ENCODE data around the gene TMIGD3. TPM values are rescaled to one million over a fixed set of nuclear protein-coding genes. Genes with fewer than 3 reads are reported as not detected.
A peak's percentile ranks its signal among the peaks of the same experiment; 100 is the strongest.

Gene TMIGD3
- total RNA-seq, 2 experiments from 2014 or later: not detected

DNA sequence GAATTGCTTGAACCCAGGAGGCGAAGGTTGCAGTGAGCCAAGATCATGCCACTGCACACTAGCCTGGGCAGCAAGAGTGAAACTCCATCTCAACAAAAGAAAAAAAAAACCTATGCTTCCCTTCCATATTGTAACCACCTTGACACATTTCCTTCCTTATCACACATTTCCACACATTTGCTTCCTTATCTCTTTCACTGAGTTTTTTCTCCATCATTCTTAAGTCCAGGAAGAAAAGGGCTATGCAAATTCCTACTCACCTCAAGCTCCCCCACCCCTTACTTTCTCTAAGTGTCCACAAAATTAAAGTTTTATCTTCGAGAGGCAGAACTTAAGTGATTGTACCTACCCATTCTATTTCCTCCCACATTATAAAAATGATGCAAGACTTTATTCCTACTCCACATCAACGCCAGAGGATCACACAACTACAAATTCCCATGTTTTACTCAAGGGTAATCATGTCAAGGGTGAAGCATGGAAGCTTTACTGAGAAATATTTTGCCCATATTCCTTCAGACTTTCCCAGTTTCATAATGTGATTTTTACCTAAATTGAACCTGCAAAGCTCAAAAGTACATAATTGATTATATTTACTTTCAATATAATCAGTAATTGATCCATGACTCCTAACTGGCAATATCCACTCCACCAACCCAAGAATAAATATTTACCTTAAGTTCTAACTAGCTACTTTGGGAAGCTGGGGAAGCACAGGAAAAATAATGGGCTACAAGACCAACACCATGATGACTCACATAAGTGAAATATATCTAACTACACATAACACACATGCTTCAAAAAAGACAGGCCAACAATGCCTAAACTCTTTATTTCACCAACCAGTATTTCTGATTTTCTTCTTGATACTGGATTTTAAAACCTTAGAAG lies 63.7 kb downstream of the TMIGD3 start:
- Mint-ChIP-seq H3K27me3 (no peaks in the 10 kb centered on the region), H3K9me3 (no peaks in the 10 kb centered on the region), H3K27ac (peak overlapping the region; percentile 24), H3K4me1 (ENCODE audit: low read depth) (peaks cover 37% of the 10 kb centered on the region), H3K36me3 (ENCODE audit: low read depth) (peaks cover 80% of the 10 kb centered on the region), H3K4me3 (no peak overlapping the region)
- Histone ChIP-seq H3K9me3 (ENCODE audit: control insufficient read depth in 1 of 2, insufficient read depth in 1 of 2, low read length in 2 of 2) (no peaks in the 10 kb centered on the region), H3K27me3 (ENCODE audit: control insufficient read depth in 1 of 2, insufficient read depth in 2 of 2, low read length in 2 of 2) (no peaks in the 10 kb centered on the region), H3K4me3 (ENCODE audit: low read length) (no peak overlapping the region), H3K4me1 (ENCODE audit: insufficient read depth, low read length) (peaks cover 11% of the 10 kb centered on the region), H3K27ac (ENCODE audit: low read depth in 1 of 2, low read length in 2 of 2) (no peak overlapping the region), H3K36me3 (ENCODE audit: insufficient read depth, low read length) (peaks cover 67% of the 10 kb centered on the region)
- ATAC-seq (ENCODE audit: poor library complexity) (no peak), DNase-seq (no peak)
- POLR2A ChIA-PET: interaction anchor here (0.5 to 1.4 kb wide), 3 partner anchors 9 to 242 kb away, joined by 3 to 8 read pairs (median 4); partner anchors contain the start of gene WDR77
- no peak for TF ChIP-seq CTCF (IDR thresholded peaks at IDR 0.05)
- intact Hi-C loops (cut with DNase I, micrococcal nuclease): loop anchor here in 1 of 2 experiments (2.0 to 10.0 kb wide), 4 partner anchors 95 to 1405 kb away; partner anchors contain the start of gene STRIP1
- CTCF ChIA-PET: interaction anchor here (0.9 kb wide), 1 partner anchor 8 kb away, joined by 4 read pairs; no protein-coding TSS in a partner anchor

DNA sequence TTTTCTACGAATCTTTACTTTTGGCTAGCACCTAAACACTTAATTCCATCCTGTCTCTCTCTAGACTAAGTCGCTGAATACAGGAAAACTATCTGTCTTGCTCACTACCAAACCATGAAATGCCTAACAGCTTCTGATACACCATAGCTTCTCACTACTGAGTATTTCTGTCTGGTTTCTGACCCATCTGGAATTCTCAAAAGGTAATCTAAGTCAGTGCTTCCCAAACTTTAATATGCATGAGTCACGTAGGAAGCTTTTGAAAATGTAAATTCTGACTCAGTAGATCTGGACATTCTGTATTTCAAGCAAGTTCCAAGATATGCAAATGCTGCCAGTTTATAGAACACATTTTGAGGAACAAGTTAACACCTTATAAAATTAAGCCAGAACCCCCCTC lies 66.7 kb downstream of the TMIGD3 start:
- intact Hi-C loops (cut with DNase I, micrococcal nuclease): no loop called here
- Histone ChIP-seq H3K27ac (ENCODE audit: low read depth in 1 of 2, low read length in 2 of 2) (no peak overlapping the region), H3K36me3 (ENCODE audit: insufficient read depth, low read length) (peaks cover 39% of the 10 kb centered on the region), H3K9me3 (ENCODE audit: control insufficient read depth in 1 of 2, insufficient read depth in 1 of 2, low read length in 2 of 2) (no peaks in the 10 kb centered on the region), H3K4me3 (ENCODE audit: low read length) (no peak overlapping the region), H3K4me1 (ENCODE audit: insufficient read depth, low read length) (peaks cover 9% of the 10 kb centered on the region), H3K27me3 (ENCODE audit: control insufficient read depth in 1 of 2, insufficient read depth in 2 of 2, low read length in 2 of 2) (no peaks in the 10 kb centered on the region)
- peaks cover 50% of the 10 kb centered on the region for H3K36me3 Mint-ChIP-seq (ENCODE audit: low read depth)
- ATAC-seq (ENCODE audit: poor library complexity): no peak
- TF ChIP-seq CTCF (IDR thresholded peaks at IDR 0.05): no peak
- no peaks in the 10 kb centered on the region for H3K27me3 Mint-ChIP-seq
- no peak overlapping the region for H3K4me3 Mint-ChIP-seq
- no peak for DNase-seq
- no peaks in the 10 kb centered on the region for H3K9me3 Mint-ChIP-seq
- peak overlapping the region; percentile 9 for H3K27ac Mint-ChIP-seq
- H3K4me1 Mint-ChIP-seq (ENCODE audit: low read depth): peaks cover 11% of the 10 kb centered on the region
- ChIA-PET POLR2A (no interaction called here), CTCF (no interaction called here)

Other genes starting within 250 kb of the TMIGD3 start
- gene CHIA, start 212.8 kb downstream of the TMIGD3 start, total RNA-seq: not detected
- 10 to 100 TPM; 10.2 to 11.7 TPM for gene OVGP1, start 75.9 kb downstream of the TMIGD3 start, total RNA-seq
- gene WDR77, start 54.4 kb downstream of the TMIGD3 start, total RNA-seq: 10 to 100 TPM; 12.4 to 15.1 TPM
- gene ATP5PB, start 54.2 kb downstream of the TMIGD3 start, total RNA-seq: 10 to 100 TPM; 47.3 to 51.5 TPM
- 10 to 100 TPM; 21.0 to 22.1 TPM for gene C1orf162, start 29.6 kb downstream of the TMIGD3 start, total RNA-seq
- not detected for gene ADORA3, start within 50 bp of the TMIGD3 start, total RNA-seq
- gene RAP1A, start 116.2 kb upstream of the TMIGD3 start, total RNA-seq: 10 to 100 TPM; 63.8 to 67.1 TPM
- gene INKA2, start 235.8 kb upstream of the TMIGD3 start, total RNA-seq: under 1 TPM in 1 of 2 experiments, not detected in 1; 0.27 TPM

Data from CD4-positive, alpha-beta T cell (primary cell).